Gastroesophageal sphincter (tissue), 4 donors: ENCODE data around the gene CCDC13. TPM values are rescaled to one million over a fixed set of nuclear protein-coding genes. Genes with fewer than 3 reads are reported as not detected.
A peak's percentile ranks its signal among the peaks of the same experiment; 100 is the strongest.
"Not testable (repeated sequence)": the region's sequence is repeated elsewhere in the genome, so short reads cannot be mapped to it uniquely, and the experiment has no call there.

Source experiments
- ATAC-seq: fragments of 150-250 bp; one replicate; pipeline ENCODE4 v1.9.1; 2016; ENCODE audit warnings: mild to moderate bottlenecking, moderate library complexity
- H3K27ac ChIP-seq, 4 donors: fragments of 200-600 bp; sonication (generic) in 3 of 4; 1 replicate in 3 of 4; 2 replicates in 1 of 4; pipeline ENCODE4 v1.5.1; 2016 to 2019
- H3K27me3 ChIP-seq: fragments of 200-600 bp; sonication (generic); one replicate; pipeline ENCODE4 v1.5.1; 2019
- H3K36me3 ChIP-seq, 2 donors: fragments of 200-600 bp; sonication (generic); one replicate each; pipeline ENCODE4 v1.5.1; 2019; ENCODE audit warnings: control low read depth in 1 of 2
- H3K4me1 ChIP-seq, 3 donors: fragments of 200-600 bp; sonication (generic); 1 replicate in 2 of 3; 2 replicates in 1 of 3; pipeline ENCODE4 v1.5.1; 2016 to 2019; ENCODE audit warnings: control low read depth in 2 of 3
- H3K4me3 ChIP-seq, 2 donors: fragments of 200-600 bp; sonication (generic); one replicate each; pipeline ENCODE4 v1.5.1; 2019; ENCODE audit warnings: mild to moderate bottlenecking in 1 of 2, moderate library complexity in 1 of 2
- H3K9me3 ChIP-seq, 3 donors: fragments of 200-600 bp; sonication (generic); one replicate each; pipeline ENCODE4 v1.5.1; 2017 to 2019; ENCODE audit warnings: control low read depth in 2 of 3
- EP300 ChIP-seq: sonication (generic); formaldehyde crosslinking; IDR thresholded peaks from one replicate; pipeline ENCODE4 v1.6.1; 2017; ENCODE audit warnings: antibody characterized with exemption, mild to moderate bottlenecking
- POLR2A ChIP-seq, 2 donors: fragments of 450-650 bp; IDR thresholded peaks; one replicate each; pipeline ENCODE4 v1.6.1; 2017; ENCODE audit warnings: antibody characterized with exemption in 2 of 2, mild to moderate bottlenecking in 2 of 2, moderate library complexity in 1 of 2
- POLR2AphosphoS5 ChIP-seq: sonication (generic); formaldehyde crosslinking; IDR thresholded peaks from one replicate; pipeline ENCODE4 v1.6.1; 2017; ENCODE audit warnings: antibody characterized with exemption
- WGBS, 2 donors: methylation state at CpG; one replicate each; pipeline ENCODE4 v1.1.5; 2018; ENCODE audit warnings: low coverage in 1 of 2; 5-methylcytosine and 5-hydroxymethylcytosine counted together
- total RNA-seq, 4 donors: library from RNA; depleted of rRNA; stranded (reverse); fragments of >200 nt; gene quantifications; one replicate each; pipeline ENCODE4 v1.1.0, GENCODE V29; 2016
- TF ChIP-seq, protein P1 (sequence below), 4 experiments: fragments of 200-600 bp in 2 of 4; fragments of 450-650 bp in 2 of 4; sonication (generic) in 1 of 4; IDR thresholded peaks; one replicate each; pipeline ENCODE4 v1.5.1; 2017 to 2019; ENCODE audit warnings: antibody characterized with exemption in 4 of 4, mild to moderate bottlenecking in 2 of 4, moderate library complexity in 2 of 4

CCDC13 gene
- total RNA-seq, 4 donors from 2014 or later = 2.8 to 7.4 (median 5.6) TPM

DNA sequence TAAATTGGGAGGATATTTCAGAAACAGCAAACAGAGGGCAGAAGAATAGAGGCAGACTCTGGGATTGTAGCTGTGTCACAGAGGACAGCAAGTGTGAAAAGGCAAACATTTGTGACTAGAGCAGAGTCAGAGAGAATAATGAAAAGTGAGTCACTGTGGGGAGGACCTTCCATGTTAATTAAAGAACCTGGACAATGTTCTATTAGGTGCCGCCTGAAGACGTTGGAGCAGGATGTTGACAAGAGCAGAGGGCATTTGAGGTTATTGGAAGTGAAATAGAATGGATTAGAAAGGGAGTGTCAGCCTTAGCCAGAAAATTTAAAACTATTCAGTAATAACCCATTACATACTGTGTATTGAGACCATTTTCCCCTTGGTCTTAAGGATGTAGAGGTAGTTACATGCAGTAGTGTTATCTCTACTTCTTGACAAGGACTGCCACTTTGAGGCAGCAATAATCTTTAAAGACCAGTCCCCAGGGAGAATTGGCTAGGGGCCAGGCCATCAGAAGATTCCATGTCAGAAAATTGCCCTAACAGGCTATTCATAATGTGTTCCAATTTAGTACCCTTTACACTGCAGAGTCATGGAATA lies 42.0 kb upstream of the CCDC13 start:
- Histone ChIP-seq H3K27ac (peak overlapping the region; percentile 35 to 66 (median 60)), H3K4me1 (peaks cover 0 to 41% (median 6%) of the 10 kb centered on the region in 3 donors), H3K27me3 (no peaks in the 10 kb centered on the region), H3K9me3 (no peaks in the 10 kb centered on the region), H3K36me3 (no peaks in the 10 kb centered on the region), H3K4me3 (no peak overlapping the region)
- WGBS, 2 donors = 20 to 21% methylated on average over 2 of the region's 2 CpGs
- peak; percentile 43 for ATAC-seq
- TF ChIP-seq POLR2AphosphoS5 = peak; percentile 71
- TF ChIP-seq, protein P1, sequence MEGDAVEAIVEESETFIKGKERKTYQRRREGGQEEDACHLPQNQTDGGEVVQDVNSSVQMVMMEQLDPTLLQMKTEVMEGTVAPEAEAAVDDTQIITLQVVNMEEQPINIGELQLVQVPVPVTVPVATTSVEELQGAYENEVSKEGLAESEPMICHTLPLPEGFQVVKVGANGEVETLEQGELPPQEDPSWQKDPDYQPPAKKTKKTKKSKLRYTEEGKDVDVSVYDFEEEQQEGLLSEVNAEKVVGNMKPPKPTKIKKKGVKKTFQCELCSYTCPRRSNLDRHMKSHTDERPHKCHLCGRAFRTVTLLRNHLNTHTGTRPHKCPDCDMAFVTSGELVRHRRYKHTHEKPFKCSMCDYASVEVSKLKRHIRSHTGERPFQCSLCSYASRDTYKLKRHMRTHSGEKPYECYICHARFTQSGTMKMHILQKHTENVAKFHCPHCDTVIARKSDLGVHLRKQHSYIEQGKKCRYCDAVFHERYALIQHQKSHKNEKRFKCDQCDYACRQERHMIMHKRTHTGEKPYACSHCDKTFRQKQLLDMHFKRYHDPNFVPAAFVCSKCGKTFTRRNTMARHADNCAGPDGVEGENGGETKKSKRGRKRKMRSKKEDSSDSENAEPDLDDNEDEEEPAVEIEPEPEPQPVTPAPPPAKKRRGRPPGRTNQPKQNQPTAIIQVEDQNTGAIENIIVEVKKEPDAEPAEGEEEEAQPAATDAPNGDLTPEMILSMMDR (IDR thresholded peaks at IDR 0.05) = no peak

DNA sequence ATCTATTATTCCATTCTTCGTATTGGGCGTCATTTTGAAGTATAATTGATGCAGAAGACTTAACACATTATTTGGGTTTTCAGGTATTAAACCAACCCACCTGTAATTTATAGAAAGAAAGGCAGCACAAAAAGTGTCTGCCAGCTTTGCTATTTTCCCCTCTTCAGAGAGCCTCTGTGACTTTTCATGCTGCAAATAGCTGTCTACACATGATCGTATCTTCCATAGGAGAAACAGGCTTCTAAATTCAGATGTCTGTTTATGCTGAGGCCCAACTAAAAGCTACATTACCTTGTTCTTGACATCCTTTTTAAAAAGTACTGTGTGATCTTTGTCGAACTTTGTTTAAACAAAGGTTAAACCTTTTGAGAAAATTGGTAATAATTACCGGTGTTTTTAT lies 41.2 kb upstream of the CCDC13 start:
- H3K4me1 ChIP-seq = peaks cover 0 to 34% (median 6%) of the 10 kb centered on the region in 3 donors
- TF ChIP-seq POLR2A (IDR thresholded peaks at IDR 0.05) = no peak
- TF ChIP-seq EP300 = no peak
- no peak for TF ChIP-seq POLR2AphosphoS5
- TF ChIP-seq, protein P1 (IDR thresholded peaks at IDR 0.05) = no peak
- no peak for ATAC-seq

DNA sequence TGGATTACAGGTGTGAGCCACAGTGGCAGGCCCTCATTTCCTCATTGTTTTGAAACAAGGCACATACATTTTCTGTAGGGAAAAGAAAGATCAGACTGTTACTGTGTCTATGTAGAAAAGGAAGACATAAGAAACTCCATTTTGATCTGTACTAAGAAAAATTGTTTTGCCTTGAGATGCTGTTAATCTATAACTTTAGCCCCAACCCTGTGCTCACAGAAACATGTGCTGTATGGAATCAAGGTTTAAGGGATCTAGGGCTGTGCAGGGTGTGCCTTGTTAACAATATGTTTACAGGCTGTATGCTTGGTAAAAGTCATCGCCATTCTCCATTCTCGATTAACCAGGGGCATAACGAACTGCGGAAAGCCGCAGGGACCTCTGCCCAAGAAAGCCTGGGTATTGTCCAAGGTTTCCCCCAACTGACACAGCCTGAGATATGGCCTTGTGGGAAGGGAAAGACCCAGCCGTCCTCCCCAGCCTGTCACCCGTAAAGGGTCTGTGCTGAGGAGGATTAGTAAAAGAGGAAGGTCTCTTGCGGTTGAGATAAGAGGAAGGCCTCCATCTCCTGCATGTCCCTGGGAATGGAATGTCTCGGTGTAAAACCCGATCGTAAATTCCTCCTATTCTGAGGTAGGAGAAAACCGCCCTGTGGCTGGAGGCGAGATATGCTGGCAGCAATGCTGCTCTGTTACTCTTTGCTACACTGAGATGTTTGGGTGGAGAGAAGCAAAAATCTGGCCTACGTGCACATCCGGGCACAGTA lies 38.2 kb upstream of the CCDC13 start:
- ATAC-seq, H3K27me3 ChIP-seq, H3K36me3 ChIP-seq, H3K27ac ChIP-seq, H3K9me3 ChIP-seq, H3K4me3 ChIP-seq: not testable (repeated sequence)
- H3K4me1 ChIP-seq = peaks cover 0 to 26% (median 6%) of the 10 kb centered on the region in 3 donors
- WGBS, 2 donors = 79 to 82% methylated on average over 4 to 11 of the region's 15 CpGs

More for the DNA sequence above, 41.2 kb upstream of the CCDC13 start:
- peak overlapping the region in 3 of 4 donors; percentile 35 to 66 (median 65) for H3K27ac ChIP-seq
- no peaks in the 10 kb centered on the region for H3K27me3 ChIP-seq
- H3K4me3 ChIP-seq = no peak overlapping the region
- H3K36me3 ChIP-seq = no peaks in the 10 kb centered on the region
- no peaks in the 10 kb centered on the region for H3K9me3 ChIP-seq
- WGBS, 2 donors = 56 to 58% methylated on average over 5 of the region's 5 CpGs

DNA sequence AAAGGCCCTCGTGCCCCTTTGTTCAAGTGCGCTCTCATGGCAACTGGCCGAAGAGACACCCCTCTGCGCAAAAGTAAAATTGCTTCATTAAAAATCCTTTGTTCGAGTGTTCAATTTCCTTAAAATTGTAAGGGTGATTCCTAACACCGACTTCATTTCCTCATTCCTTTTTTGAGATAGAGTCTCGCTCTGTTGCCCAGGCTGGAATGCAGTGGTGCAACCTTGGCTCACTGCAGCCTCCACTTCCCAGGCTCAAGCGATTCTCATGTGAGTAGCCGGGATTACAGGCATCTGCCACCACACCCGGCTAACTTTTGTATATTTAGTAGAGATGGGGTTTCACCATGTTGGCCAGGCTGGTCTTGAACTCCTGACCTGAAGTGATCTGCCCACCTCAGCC lies 37.7 kb upstream of the CCDC13 start:
- not testable (repeated sequence) for H3K27me3 ChIP-seq, ATAC-seq, H3K27ac ChIP-seq, H3K9me3 ChIP-seq, H3K4me3 ChIP-seq, H3K36me3 ChIP-seq
- 85 to 92% methylated on average over 4 to 10 of the region's 10 CpGs for WGBS, 2 donors
- peaks cover 0 to 21% (median 6%) of the 10 kb centered on the region in 3 donors for H3K4me1 ChIP-seq

DNA sequence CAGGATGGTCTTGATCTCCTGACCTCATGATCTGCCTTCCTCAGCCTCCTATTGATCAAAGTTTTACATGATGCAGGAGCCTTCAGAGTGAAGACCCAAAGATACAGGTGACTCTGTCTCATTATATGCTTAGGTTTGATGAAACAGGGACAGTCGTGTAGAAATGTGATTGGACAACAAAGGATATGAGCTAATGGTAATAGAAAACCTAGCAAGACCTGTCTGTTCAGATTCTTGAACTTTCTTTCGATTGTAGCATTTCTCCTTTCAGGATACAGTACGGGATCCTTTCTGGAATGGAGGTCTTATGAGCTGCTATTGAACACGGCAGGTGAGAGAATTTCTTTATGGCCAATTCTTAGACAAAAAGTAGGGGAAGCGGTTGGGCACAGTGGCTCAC lies 36.1 kb upstream of the CCDC13 start, which contains the start of gene ACKR2:
ACKR2 (plus strand) TSS at position 244 of the 400 bp plus-strand sequence. CDS start 55,058 bp downstream, outside the sequence.
- H3K9me3 ChIP-seq = no peaks in the 10 kb centered on the region

More for the DNA sequence above, 36.1 kb upstream of the CCDC13 start, which contains the start of gene ACKR2:
- TF ChIP-seq EP300 = no peak
- TF ChIP-seq POLR2AphosphoS5 = no peak
- TF ChIP-seq POLR2A (IDR thresholded peaks at IDR 0.05) = no peak
- TF ChIP-seq, protein P1 (IDR thresholded peaks at IDR 0.05) = no peak
- Histone ChIP-seq H3K4me3 (no peak within 1 kb of the TSS), H3K27ac (no peak within 1 kb of the TSS), H3K27me3 (no peaks in the 10 kb centered on the region), H3K4me1 (peaks cover 0 to 17% (median 5%) of the 10 kb centered on the region in 3 donors), H3K36me3 (no peaks in the 10 kb centered on the region)
- no peak for ATAC-seq
- WGBS, 2 donors = 88 to 100% methylated on average over 1 to 5 of the region's 5 CpGs
